NCI-H2171 treated with DMSO at 0.1 percent for 48 hours (cell line): ENCODE measurements around the gene ARID3B.
A peak's percentile ranks its signal among the peaks of the same experiment; 100 is the strongest.
"Not testable (repeated sequence)": the region's sequence is repeated elsewhere in the genome, so short reads cannot be mapped to it uniquely, and the experiment has no call there.

Source experiments
- DNase-seq: peaks from one replicate; lab custom pipeline; 2025; lab: John Stamatoyannopoulos, UW

Gene ARID3B

DNA sequence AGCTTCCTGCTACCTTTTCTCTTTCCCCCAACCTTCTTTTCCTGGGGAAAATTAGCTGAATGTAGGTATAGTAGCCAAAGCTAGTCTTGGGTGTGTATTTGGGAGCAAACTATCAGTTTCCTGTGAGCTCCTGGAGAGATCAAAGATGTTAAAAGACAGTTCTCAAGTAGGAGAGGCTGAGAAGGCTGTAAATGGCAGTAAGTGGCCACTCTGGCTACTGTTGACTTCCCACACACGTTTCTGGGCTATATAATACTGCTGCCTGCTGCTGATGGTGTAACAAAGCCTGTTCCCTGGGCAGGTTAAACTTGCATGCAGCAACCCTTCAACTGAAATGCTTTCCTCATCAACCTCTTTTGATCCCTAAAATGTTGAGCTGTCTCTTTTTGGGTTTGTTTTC, 27.6 kb downstream of the ARID3B start:
- DNase-seq, result no peak

DNA sequence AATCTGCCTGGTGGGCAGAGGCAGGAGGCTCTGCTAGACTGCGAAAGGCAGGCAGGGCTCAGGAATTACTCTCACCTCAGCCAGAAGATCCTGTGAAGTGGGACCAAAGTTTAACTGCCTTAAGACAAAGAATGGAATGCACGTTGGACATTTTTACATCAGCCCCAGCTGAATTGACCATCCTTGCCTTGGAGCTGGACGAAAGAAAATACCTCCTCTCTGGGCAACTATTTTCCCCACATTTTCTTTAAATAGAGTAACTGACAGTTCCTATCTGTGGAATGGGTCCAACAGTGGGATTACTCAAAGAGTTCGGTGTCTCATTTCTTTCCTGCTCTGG, 28.7 kb downstream of the ARID3B start:
- DNase-seq, result no peak

- no peak for DNase-seq
Observed at GRCh38 chr15:74571191-74571590, 30.2 kb downstream of the ARID3B start.

DNA sequence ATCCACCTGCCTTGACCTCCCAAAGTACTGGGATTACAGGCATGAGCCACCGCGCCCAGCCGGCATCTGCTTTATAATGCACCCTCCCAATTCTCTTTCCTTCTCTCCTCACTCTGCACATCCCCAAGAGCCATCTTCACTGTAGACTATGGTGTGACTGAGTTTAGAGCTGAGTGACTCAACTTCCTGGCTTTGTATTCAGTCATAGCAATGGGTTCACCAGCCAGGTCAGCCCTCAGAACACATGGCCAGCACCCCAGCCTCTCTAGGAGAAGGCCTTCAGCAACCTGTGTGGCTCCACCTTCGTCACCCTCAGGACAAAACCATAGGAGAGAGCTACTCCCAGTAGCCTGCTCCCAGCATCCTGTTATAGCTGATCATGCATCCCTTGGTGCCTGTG, 33.0 kb downstream of the ARID3B start:
- DNase-seq, result no peak

DNA sequence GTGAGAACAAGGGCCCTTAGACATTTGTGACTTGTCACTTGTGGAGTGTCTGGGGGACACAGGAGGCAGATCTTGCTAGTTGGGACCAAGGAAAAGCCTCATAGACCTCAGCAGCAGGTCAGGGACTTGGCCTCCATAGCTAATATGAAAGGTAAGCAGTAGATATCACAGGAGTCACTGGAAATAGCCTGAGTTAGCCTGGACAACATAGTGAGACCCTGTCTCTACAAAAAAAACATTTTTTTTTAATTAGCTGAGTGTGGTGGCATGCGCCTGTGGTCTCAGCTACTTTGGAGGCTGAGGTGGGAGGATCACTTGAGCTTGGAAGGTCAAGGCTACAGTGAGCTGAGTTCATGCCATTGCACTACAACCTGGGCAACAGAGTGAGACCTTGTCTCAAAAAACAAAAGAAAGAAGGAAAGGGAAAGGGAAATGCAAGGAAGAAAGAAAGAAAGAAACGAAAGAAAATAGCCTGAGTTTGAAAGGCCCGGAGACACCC, 37.5 kb downstream of the ARID3B start:
- no peak for DNase-seq

DNA sequence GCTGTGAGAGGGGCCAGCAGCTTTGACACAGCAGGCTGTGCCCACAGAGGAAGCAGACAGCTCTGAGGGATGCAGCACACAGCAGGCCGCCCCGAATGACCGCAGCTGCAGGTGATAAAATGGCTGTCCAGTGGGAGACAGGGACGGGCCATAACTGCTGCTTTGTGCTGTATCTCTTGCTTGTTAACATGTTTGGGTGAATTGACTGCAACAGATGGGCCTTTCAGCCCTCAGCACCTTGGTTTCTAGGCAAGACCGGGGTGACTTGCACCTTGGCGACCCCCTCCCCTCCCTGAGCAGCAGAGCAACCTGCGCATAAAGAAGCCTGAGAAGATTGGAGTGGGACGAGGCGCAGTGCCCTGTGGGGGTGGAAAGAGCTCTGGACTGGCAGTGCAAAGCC, 38.0 kb downstream of the ARID3B start:
- no peak for DNase-seq

- DNase-seq, result peak; percentile 84
Observed at GRCh38 chr15:74580538-74581350, 39.7 kb downstream of the ARID3B start.

DNA sequence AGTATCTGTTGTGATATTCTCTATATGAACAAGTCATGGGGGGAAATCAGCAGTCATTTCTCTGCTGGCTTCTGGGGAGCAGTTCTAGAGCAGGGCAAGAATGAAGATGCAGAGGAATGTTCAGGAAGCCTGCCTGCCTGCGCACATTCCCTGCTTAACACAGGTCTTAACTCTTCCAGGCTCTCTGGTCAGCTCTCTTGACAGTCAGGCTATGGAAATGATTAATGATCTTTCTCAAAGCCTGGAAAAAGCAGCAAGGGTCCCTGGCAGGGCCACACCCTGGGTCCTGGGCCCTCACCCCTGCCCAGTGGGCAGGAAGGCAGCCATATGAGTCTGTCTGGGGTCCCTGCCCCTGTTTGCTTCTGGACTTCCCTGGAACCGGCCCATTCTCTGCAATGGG, 43.2 kb downstream of the ARID3B start:
- no peak for DNase-seq

DNA sequence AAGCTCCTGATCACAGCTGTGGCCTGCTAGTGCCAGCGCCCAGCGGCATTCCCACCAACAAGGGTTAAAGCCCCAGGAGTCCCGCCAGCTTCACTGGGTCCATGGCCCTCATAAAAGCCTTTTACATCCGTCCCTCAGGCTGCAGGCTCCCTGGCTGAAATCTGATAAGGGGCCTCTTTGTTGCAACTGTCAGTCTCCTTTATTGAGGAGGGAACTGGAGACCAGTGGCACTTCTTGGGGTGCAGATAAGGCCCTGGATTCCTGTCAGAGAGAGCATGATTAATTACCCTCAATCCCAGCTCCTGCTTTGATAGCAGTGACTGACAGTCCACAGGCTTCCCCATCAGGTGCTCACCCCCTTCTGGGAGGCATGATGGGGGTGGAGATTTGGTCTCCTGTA, 43.8 kb downstream of the ARID3B start:
- DNase-seq, result no peak

DNA sequence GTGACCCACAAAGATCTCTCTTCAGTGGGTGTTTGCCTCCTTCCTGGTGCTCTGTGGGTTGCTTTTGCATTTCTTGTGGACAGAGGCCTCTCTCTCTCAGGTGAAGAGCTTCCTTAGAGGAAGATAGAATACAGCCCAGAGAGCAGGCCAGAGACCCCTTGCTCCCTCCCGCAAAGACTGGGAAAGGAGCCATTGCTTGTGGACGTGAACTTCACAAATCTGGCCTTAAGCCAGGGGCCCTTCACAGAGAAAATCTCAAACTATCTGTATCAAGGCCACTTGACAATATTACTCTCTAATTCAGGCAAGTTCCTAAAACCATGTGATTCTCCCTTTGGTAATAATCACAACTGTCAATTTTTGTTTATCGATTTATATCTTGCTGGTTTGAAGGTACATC, 44.2 kb downstream of the ARID3B start:
- no peak for DNase-seq

- no peak for DNase-seq
Observed at GRCh38 chr15:74585857-74586256, 44.8 kb downstream of the ARID3B start.

DNA sequence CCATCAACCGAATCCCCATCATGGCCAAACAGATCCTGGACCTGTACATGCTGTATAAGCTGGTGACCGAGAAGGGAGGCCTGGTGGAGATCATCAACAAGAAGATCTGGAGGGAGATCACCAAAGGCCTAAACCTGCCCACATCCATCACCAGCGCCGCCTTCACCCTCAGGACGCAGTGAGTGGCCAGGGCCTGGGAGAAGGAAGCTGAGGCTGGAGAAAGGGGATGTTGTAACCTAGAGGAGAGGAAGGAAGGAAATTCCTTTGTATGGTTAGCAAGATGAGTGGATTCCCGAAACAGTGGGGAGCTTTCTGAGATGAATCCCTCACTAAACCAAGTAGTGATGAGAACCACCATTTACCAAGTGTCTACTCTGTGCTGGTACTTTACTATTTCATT, 48.8 kb downstream of the ARID3B start:
- no peak for DNase-seq

- no peak for DNase-seq
Observed at GRCh38 chr15:74592222-74592621, 51.2 kb downstream of the ARID3B start.

DNA sequence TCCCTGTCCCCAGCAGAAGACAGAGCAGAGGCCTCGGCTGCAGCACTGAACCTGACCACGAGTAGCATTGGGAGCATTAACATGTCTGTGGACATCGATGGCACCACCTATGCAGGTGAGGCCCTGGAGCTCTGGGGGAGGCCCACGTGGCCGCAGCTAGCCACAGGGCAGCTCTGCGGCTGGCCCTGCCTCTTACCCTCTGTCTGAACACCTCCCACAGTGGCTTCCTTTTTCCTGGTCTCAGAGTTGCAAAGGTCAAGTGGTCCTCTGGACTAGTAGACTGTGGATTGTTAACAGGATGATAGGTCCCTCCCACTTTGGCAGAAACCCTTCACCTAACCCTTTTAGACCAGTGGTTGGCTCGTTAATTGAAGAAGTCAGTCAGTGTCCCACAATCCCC, 52.1 kb downstream of the ARID3B start:
- no peak for DNase-seq

GRCh38 chr15:74594455-74594854, 53.4 kb downstream of the ARID3B start:
- no peak for DNase-seq

- DNase-seq, result no peak
Observed at GRCh38 chr15:74595271-74595670, 54.3 kb downstream of the ARID3B start.

- not testable (repeated sequence) for DNase-seq
Observed at GRCh38 chr15:74596736-74597135, 55.7 kb downstream of the ARID3B start.

DNA sequence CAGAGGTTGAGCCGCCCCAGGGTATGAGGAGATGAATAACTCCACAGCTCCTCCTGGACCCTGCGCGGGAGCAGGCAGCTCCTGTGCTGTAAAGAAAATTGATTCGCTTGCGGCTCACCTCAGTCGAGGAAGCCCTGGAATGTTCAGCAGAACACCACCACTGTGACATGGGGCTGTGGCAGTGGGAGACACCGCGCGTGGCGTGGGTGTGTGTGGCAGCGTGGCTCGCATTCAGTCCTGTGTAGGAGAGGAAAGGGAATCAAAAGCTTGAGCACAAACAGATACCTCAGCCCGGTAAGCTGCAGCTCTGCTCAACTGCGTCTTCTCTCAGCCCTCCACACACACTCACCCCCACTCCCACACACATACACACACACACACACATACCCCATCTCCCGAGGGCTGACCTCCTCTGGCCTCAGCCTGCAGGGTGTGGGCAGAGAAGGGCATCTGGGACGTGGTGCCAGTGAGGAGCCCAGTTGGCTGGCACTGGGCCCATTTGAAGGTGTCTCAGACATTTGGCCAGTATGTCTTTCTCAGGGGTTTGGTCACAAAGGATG, 56.2 kb downstream of the ARID3B start:
- not testable (repeated sequence) for DNase-seq

GRCh38 chr15:74598126-74598842, 57.3 kb downstream of the ARID3B start:
- DNase-seq, result no peak

DNA sequence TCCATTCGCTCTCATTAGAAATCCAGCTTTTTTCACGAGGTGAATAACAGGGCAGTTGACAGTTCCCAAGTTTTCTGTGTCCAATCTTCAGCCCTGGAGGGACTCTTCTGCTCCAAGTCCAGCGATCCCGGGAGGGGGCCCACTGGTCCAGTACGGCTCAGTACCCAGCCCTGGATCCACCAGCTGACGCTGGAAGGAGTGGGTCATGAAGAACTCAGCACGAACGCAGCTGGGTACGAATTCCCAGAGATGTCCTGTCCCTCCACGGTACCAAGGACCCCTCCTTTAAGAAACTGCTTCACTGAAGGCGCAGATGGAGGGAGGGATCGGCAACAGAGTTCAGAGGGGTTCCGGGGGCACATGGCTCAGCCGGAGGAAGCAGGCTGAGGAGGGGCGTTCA, 58.1 kb downstream of the ARID3B start:
- DNase-seq, result no peak

GRCh38 chr15:74603026-74603788, 62.2 kb downstream of the ARID3B start:
- no peak for DNase-seq
